WTC11 (cell line): Measurements from ENCODE around the gene COL26A1. TPM values are rescaled to one million over a fixed set of nuclear protein-coding genes. Genes with fewer than 3 reads are reported as not detected.

ENCODE experiments used
- ATAC-seq: fragments of 200-7000 bp; cut with Tn5 transposase; 2 replicates; pipeline ENCODE4 v1.10.0; 2021; ENCODE audit warnings: mild to moderate bottlenecking, moderate library complexity
- CTCF ChIA-PET: fragments of 300-600 bp; sonication (Branson Sonifier 250); formaldehyde crosslinking; loops from one replicate; lab custom pipeline; 2021; ENCODE audit warnings: antibody characterized with exemption; lab: Charles Lee
- POLR2A ChIA-PET: fragments of 350-600 bp; sonication (Branson Sonifier 250); formaldehyde crosslinking; loops from one replicate; lab custom pipeline; 2021; ENCODE audit warnings: antibody characterized with exemption; lab: Charles Lee
- DNase-seq: peaks from one replicate; pipeline ENCODE4 v3.0.0; 2021; ENCODE audit warnings: low spot score
- H3K27ac Mint-ChIP-seq: 2 replicates; pipeline ENCODE4 v1.8.0; 2021; ENCODE audit warnings: mixed read lengths
- H3K27me3 Mint-ChIP-seq: 2 replicates; pipeline ENCODE4 v1.8.0; 2021; ENCODE audit warnings: low read depth, mild to moderate bottlenecking, moderate library complexity, mixed read lengths
- H3K36me3 Mint-ChIP-seq: 2 replicates; pipeline ENCODE4 v1.8.0; 2021; ENCODE audit warnings: mixed read lengths
- H3K4me1 Mint-ChIP-seq: 2 replicates; pipeline ENCODE4 v1.8.0; 2022; ENCODE audit warnings: mixed read lengths
- H3K4me3 Mint-ChIP-seq: 2 replicates; pipeline ENCODE4 v1.8.0; 2021; ENCODE audit warnings: mild to moderate bottlenecking, moderate library complexity, mixed read lengths
- H3K9me3 Mint-ChIP-seq: 2 replicates; pipeline ENCODE4 v1.8.0; 2021; ENCODE audit warnings: mixed read lengths
- EMX1 ChIP-seq: fragments of 250-450 bp; sonication (Bioruptor Pico); IDR thresholded peaks from 2 replicates; pipeline ENCODE4 v1.8.0; 2021; ENCODE audit warnings: mild to moderate bottlenecking
- IRF2 ChIP-seq: sonication (generic); formaldehyde crosslinking; IDR thresholded peaks from 2 replicates; pipeline ENCODE4 v1.8.0; 2022; ENCODE audit warnings: low read depth, missing genetic modification reagents, borderline replicate concordance
- JUN ChIP-seq: sonication (generic); formaldehyde crosslinking; IDR thresholded peaks from 2 replicates; pipeline ENCODE4 v1.8.0; 2023; ENCODE audit warnings: mild to moderate bottlenecking, missing genetic modification reagents
- NR2C2 ChIP-seq: sonication (generic); formaldehyde crosslinking; IDR thresholded peaks from 2 replicates; pipeline ENCODE4 v1.8.0; 2022; ENCODE audit warnings: mild to moderate bottlenecking, missing genetic modification reagents
- PRRX2 ChIP-seq: fragments of 250-450 bp; sonication (Bioruptor Pico); IDR thresholded peaks from 2 replicates; pipeline ENCODE4 v1.8.0; 2021; ENCODE audit warnings: mild to moderate bottlenecking
- TEAD4 ChIP-seq: sonication (generic); formaldehyde crosslinking; IDR thresholded peaks from 2 replicates; pipeline ENCODE4 v1.8.0; 2022; ENCODE audit warnings: mild to moderate bottlenecking, missing genetic modification reagents
- ZNF232 ChIP-seq: sonication (generic); formaldehyde crosslinking; IDR thresholded peaks from 2 replicates; pipeline ENCODE4 v1.8.0; 2022; ENCODE audit warnings: mild to moderate bottlenecking, missing genetic modification reagents
- ZNF317 ChIP-seq: sonication (generic); formaldehyde crosslinking; IDR thresholded peaks from 2 replicates; pipeline ENCODE4 v1.8.1; 2023; ENCODE audit warnings: low read depth, mild to moderate bottlenecking, moderate library complexity, missing genetic modification reagents, borderline replicate concordance
- ZNF396 ChIP-seq: fragments of 250-450 bp; sonication (Bioruptor Pico); IDR thresholded peaks from 2 replicates; pipeline ENCODE4 v1.8.0; 2021; ENCODE audit warnings: mild to moderate bottlenecking, moderate library complexity, borderline replicate concordance
- total RNA-seq: library from RNA; stranded (reverse); gene quantifications from 3 replicates; pipeline ENCODE4 v1.2.3, GENCODE V29; 2021
- TF ChIP-seq, protein P1 (sequence below): sonication (generic); formaldehyde crosslinking; IDR thresholded peaks from 2 replicates; pipeline ENCODE4 v1.8.0; 2022; ENCODE audit warnings: mild to moderate bottlenecking, missing genetic modification reagents
- TF ChIP-seq, protein P2 (sequence below): sonication (generic); formaldehyde crosslinking; IDR thresholded peaks from 2 replicates; pipeline ENCODE4 v1.8.1; 2023; ENCODE audit warnings: mild to moderate bottlenecking, missing genetic modification reagents, borderline replicate concordance
- TF ChIP-seq, protein P3 (sequence below): fragments of 200-600 bp; IDR thresholded peaks from 2 replicates; pipeline ENCODE4 v1.8.0; 2022; ENCODE audit warnings: antibody characterized with exemption
- TF ChIP-seq, protein P4 (sequence below): sonication (generic); formaldehyde crosslinking; conservative IDR thresholded peaks from 2 replicates; pipeline ENCODE4 v1.8.1; 2023; ENCODE audit warnings: mild to moderate bottlenecking, low read depth, missing genetic modification reagents, moderate library complexity
- TF ChIP-seq, protein P5 (sequence below): fragments of 250-450 bp; sonication (Bioruptor Pico); IDR thresholded peaks from 2 replicates; pipeline ENCODE4 v1.9.0; 2021; ENCODE audit warnings: mild to moderate bottlenecking
- TF ChIP-seq, protein P6 (sequence below): fragments of 250-450 bp; sonication (Bioruptor Pico); IDR thresholded peaks from 2 replicates; pipeline ENCODE4 v1.9.0; 2021; ENCODE audit warnings: mild to moderate bottlenecking, borderline replicate concordance

COL26A1 gene
- total RNA-seq, 1 experiment from 2014 or later: 64.4 TPM

DNA sequence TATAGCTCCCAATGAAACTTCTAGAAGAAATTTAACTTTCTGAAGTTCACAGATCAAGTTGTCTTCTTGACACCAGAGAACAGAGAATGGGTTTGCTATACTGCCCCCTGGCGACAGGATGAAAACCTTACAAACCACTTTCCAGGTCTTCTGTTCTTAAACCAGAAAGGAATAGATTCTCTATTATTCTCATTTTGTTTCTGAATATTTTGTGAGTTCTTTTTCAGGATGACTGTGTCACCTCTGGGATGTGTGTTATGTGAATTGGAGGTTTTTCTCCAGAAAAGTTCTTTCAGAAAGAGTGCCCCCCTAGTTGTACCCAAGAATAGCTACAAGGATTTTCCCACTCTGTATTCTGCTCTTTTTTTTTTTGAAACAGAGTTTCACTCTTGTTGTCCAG, 47.3 kb upstream of the COL26A1 start:
- ATAC-seq (peak; percentile 37), DNase-seq (peak; percentile 72)
- TF ChIP-seq PRRX2 (CRISPR knock-in tag): no peak
- no peak for TF ChIP-seq TEAD4 (CRISPR knock-in tag)
- TF ChIP-seq, protein P1, sequence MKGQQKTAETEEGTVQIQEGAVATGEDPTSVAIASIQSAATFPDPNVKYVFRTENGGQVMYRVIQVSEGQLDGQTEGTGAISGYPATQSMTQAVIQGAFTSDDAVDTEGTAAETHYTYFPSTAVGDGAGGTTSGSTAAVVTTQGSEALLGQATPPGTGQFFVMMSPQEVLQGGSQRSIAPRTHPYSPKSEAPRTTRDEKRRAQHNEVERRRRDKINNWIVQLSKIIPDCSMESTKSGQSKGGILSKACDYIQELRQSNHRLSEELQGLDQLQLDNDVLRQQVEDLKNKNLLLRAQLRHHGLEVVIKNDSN (CRISPR knock-in tag): no peak
- TF ChIP-seq, protein P2, sequence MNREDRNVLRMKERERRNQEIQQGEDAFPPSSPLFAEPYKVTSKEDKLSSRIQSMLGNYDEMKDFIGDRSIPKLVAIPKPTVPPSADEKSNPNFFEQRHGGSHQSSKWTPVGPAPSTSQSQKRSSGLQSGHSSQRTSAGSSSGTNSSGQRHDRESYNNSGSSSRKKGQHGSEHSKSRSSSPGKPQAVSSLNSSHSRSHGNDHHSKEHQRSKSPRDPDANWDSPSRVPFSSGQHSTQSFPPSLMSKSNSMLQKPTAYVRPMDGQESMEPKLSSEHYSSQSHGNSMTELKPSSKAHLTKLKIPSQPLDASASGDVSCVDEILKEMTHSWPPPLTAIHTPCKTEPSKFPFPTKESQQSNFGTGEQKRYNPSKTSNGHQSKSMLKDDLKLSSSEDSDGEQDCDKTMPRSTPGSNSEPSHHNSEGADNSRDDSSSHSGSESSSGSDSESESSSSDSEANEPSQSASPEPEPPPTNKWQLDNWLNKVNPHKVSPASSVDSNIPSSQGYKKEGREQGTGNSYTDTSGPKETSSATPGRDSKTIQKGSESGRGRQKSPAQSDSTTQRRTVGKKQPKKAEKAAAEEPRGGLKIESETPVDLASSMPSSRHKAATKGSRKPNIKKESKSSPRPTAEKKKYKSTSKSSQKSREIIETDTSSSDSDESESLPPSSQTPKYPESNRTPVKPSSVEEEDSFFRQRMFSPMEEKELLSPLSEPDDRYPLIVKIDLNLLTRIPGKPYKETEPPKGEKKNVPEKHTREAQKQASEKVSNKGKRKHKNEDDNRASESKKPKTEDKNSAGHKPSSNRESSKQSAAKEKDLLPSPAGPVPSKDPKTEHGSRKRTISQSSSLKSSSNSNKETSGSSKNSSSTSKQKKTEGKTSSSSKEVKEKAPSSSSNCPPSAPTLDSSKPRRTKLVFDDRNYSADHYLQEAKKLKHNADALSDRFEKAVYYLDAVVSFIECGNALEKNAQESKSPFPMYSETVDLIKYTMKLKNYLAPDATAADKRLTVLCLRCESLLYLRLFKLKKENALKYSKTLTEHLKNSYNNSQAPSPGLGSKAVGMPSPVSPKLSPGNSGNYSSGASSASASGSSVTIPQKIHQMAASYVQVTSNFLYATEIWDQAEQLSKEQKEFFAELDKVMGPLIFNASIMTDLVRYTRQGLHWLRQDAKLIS (CRISPR knock-in tag): no peak
- TF ChIP-seq JUN (CRISPR knock-in tag): no peak
- no peak for TF ChIP-seq ZNF317
- no peak for TF ChIP-seq NR2C2
- TF ChIP-seq, protein P3, sequence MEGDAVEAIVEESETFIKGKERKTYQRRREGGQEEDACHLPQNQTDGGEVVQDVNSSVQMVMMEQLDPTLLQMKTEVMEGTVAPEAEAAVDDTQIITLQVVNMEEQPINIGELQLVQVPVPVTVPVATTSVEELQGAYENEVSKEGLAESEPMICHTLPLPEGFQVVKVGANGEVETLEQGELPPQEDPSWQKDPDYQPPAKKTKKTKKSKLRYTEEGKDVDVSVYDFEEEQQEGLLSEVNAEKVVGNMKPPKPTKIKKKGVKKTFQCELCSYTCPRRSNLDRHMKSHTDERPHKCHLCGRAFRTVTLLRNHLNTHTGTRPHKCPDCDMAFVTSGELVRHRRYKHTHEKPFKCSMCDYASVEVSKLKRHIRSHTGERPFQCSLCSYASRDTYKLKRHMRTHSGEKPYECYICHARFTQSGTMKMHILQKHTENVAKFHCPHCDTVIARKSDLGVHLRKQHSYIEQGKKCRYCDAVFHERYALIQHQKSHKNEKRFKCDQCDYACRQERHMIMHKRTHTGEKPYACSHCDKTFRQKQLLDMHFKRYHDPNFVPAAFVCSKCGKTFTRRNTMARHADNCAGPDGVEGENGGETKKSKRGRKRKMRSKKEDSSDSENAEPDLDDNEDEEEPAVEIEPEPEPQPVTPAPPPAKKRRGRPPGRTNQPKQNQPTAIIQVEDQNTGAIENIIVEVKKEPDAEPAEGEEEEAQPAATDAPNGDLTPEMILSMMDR: peak; percentile 74
- TF ChIP-seq, protein P4, sequence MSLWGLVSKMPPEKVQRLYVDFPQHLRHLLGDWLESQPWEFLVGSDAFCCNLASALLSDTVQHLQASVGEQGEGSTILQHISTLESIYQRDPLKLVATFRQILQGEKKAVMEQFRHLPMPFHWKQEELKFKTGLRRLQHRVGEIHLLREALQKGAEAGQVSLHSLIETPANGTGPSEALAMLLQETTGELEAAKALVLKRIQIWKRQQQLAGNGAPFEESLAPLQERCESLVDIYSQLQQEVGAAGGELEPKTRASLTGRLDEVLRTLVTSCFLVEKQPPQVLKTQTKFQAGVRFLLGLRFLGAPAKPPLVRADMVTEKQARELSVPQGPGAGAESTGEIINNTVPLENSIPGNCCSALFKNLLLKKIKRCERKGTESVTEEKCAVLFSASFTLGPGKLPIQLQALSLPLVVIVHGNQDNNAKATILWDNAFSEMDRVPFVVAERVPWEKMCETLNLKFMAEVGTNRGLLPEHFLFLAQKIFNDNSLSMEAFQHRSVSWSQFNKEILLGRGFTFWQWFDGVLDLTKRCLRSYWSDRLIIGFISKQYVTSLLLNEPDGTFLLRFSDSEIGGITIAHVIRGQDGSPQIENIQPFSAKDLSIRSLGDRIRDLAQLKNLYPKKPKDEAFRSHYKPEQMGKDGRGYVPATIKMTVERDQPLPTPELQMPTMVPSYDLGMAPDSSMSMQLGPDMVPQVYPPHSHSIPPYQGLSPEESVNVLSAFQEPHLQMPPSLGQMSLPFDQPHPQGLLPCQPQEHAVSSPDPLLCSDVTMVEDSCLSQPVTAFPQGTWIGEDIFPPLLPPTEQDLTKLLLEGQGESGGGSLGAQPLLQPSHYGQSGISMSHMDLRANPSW (CRISPR knock-in tag): no peak
- ChIA-PET POLR2A (interaction anchor here (0.5 to 1.1 kb wide), 2 partner anchors 9 to 96 kb away, joined by 3 to 5 read pairs; no protein-coding TSS in a partner anchor), CTCF (interaction anchor here (0.6 to 2.3 kb wide), 27 partner anchors 10 to 948 kb away, joined by 3 to 11 read pairs (median 4); no protein-coding TSS in a partner anchor)
- H3K4me3 Mint-ChIP-seq: no peak overlapping the region
- peaks cover 3% of the 10 kb centered on the region; the same call in 1 of the 2 replicates for H3K9me3 Mint-ChIP-seq
- no peaks in the 10 kb centered on the region for H3K27me3 Mint-ChIP-seq
- peaks cover 36% of the 10 kb centered on the region for H3K36me3 Mint-ChIP-seq
- H3K27ac Mint-ChIP-seq: peak overlapping the region; percentile 92
- peaks cover 19% of the 10 kb centered on the region for H3K4me1 Mint-ChIP-seq

DNA sequence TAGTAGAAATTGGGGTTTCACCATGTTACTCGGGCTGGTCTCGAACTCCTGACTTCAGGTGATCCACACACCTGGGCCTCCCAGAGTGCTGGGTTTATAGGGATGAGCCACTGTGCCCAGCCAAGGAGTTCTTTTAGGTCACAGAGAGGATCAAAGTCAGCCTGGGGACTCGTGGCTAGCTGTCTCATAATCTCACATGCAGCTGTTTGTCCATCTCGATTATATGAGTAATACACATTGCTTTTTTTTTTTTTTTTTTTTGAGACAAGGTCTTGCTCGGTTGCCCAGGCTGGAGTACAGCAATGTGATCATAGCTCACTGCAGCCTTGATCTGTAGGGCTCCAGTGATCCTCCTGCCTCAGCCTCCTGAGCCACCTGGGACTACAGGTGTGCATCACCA, 43.3 kb upstream of the COL26A1 start:
- DNase-seq (no peak), ATAC-seq (no peak)
- H3K27ac Mint-ChIP-seq: no peak overlapping the region
- no peaks in the 10 kb centered on the region for H3K27me3 Mint-ChIP-seq
- H3K4me3 Mint-ChIP-seq: no peak overlapping the region
- POLR2A ChIA-PET: interaction anchor here (0.6 kb wide), 1 partner anchor 18 kb away, joined by 3 read pairs; no protein-coding TSS in a partner anchor
- CTCF ChIA-PET: interaction anchor here (0.6 kb wide), 1 partner anchor 127 kb away, joined by 3 read pairs; no protein-coding TSS in a partner anchor
- peaks cover 20% of the 10 kb centered on the region for H3K4me1 Mint-ChIP-seq
- peaks cover 11% of the 10 kb centered on the region for H3K36me3 Mint-ChIP-seq
- H3K9me3 Mint-ChIP-seq: no peaks in the 10 kb centered on the region
- TF ChIP-seq, protein P5, sequence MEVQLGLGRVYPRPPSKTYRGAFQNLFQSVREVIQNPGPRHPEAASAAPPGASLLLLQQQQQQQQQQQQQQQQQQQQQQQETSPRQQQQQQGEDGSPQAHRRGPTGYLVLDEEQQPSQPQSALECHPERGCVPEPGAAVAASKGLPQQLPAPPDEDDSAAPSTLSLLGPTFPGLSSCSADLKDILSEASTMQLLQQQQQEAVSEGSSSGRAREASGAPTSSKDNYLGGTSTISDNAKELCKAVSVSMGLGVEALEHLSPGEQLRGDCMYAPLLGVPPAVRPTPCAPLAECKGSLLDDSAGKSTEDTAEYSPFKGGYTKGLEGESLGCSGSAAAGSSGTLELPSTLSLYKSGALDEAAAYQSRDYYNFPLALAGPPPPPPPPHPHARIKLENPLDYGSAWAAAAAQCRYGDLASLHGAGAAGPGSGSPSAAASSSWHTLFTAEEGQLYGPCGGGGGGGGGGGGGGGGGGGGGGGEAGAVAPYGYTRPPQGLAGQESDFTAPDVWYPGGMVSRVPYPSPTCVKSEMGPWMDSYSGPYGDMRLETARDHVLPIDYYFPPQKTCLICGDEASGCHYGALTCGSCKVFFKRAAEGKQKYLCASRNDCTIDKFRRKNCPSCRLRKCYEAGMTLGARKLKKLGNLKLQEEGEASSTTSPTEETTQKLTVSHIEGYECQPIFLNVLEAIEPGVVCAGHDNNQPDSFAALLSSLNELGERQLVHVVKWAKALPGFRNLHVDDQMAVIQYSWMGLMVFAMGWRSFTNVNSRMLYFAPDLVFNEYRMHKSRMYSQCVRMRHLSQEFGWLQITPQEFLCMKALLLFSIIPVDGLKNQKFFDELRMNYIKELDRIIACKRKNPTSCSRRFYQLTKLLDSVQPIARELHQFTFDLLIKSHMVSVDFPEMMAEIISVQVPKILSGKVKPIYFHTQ (CRISPR knock-in tag): no peak
- no peak for TF ChIP-seq ZNF232 (CRISPR knock-in tag)
- TF ChIP-seq EMX1 (CRISPR knock-in tag): no peak
- TF ChIP-seq, protein P4 (CRISPR knock-in tag): no peak
- TF ChIP-seq, protein P6, sequence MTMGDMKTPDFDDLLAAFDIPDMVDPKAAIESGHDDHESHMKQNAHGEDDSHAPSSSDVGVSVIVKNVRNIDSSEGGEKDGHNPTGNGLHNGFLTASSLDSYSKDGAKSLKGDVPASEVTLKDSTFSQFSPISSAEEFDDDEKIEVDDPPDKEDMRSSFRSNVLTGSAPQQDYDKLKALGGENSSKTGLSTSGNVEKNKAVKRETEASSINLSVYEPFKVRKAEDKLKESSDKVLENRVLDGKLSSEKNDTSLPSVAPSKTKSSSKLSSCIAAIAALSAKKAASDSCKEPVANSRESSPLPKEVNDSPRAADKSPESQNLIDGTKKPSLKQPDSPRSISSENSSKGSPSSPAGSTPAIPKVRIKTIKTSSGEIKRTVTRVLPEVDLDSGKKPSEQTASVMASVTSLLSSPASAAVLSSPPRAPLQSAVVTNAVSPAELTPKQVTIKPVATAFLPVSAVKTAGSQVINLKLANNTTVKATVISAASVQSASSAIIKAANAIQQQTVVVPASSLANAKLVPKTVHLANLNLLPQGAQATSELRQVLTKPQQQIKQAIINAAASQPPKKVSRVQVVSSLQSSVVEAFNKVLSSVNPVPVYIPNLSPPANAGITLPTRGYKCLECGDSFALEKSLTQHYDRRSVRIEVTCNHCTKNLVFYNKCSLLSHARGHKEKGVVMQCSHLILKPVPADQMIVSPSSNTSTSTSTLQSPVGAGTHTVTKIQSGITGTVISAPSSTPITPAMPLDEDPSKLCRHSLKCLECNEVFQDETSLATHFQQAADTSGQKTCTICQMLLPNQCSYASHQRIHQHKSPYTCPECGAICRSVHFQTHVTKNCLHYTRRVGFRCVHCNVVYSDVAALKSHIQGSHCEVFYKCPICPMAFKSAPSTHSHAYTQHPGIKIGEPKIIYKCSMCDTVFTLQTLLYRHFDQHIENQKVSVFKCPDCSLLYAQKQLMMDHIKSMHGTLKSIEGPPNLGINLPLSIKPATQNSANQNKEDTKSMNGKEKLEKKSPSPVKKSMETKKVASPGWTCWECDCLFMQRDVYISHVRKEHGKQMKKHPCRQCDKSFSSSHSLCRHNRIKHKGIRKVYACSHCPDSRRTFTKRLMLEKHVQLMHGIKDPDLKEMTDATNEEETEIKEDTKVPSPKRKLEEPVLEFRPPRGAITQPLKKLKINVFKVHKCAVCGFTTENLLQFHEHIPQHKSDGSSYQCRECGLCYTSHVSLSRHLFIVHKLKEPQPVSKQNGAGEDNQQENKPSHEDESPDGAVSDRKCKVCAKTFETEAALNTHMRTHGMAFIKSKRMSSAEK (CRISPR knock-in tag): no peak
- TF ChIP-seq IRF2 (CRISPR knock-in tag): no peak
- no peak for TF ChIP-seq ZNF396 (CRISPR knock-in tag)
